Measurements from ENCODE around the gene OOEP.

- TF ChIP-seq CTCF (IDR thresholded peaks at IDR 0.05) = no peak
- TF ChIP-seq POLR2A (IDR thresholded peaks at IDR 0.05) = no peak
Measured at GRCh38 chr6:73325656-73326055, 44.0 kb downstream of the OOEP start.

Measured in breast epithelium (tissue), 3 donors.